GM10266 (cell line): ENCODE measurements around the gene CLHC1.
"Not testable (repeated sequence)": the region's sequence is repeated elsewhere in the genome, so short reads cannot be mapped to it uniquely, and the experiment has no call there.

Source experiments
- DNase-seq: peaks from one replicate; pipeline ENCODE4 v3.0.0; 2012; ENCODE audit errors: extremely low spot score
- TF ChIP-seq, protein P1 (sequence below): IDR thresholded peaks from 2 replicates; pipeline ENCODE4 v1.5.1; 2012; ENCODE audit warnings: mild to moderate bottlenecking, low read depth; ENCODE audit not compliant: control insufficient read depth, insufficient read depth; ENCODE audit errors: missing control alignments

The CLHC1 gene

DNA sequence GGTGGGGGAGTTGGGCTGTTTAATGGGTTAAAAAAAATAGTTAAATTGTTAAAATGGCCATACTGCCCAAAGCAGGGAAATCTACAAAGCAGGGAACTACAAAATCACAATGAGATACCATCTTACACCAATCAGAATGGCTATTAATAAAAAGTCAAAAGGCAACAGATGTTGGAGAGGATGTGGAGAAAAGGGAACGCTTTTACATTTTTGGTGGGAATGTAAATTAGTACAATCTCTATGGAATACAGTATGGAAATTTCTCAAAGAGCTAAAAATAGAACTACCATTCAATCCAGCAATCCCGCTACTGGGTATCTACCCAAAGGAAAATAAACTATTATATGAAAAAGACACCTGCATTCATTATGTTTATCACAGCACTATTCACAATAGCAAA, 27.1 kb downstream of the CLHC1 start:
- TF ChIP-seq, protein P1, sequence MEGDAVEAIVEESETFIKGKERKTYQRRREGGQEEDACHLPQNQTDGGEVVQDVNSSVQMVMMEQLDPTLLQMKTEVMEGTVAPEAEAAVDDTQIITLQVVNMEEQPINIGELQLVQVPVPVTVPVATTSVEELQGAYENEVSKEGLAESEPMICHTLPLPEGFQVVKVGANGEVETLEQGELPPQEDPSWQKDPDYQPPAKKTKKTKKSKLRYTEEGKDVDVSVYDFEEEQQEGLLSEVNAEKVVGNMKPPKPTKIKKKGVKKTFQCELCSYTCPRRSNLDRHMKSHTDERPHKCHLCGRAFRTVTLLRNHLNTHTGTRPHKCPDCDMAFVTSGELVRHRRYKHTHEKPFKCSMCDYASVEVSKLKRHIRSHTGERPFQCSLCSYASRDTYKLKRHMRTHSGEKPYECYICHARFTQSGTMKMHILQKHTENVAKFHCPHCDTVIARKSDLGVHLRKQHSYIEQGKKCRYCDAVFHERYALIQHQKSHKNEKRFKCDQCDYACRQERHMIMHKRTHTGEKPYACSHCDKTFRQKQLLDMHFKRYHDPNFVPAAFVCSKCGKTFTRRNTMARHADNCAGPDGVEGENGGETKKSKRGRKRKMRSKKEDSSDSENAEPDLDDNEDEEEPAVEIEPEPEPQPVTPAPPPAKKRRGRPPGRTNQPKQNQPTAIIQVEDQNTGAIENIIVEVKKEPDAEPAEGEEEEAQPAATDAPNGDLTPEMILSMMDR = no peak
- no peak for DNase-seq

DNA sequence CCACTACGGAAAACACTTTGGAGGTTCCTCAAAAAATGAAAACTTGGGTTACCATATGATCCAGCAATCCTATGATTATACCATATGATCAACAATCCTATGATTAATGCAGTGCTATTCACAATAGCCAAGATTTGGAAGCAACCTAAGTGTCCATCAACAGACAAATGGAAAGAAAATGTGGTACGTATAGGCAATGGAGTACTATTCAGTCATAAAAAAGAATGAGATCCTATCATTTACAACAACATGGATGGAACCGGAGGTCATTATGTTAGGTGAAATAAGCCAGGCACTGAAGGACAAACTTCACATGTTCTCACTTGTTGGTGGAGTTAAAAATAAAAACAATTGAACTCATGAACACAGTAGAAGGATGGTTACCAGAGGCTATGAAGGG, 27.6 kb downstream of the CLHC1 start:
- no peak for DNase-seq
- TF ChIP-seq, protein P1 = no peak

DNA sequence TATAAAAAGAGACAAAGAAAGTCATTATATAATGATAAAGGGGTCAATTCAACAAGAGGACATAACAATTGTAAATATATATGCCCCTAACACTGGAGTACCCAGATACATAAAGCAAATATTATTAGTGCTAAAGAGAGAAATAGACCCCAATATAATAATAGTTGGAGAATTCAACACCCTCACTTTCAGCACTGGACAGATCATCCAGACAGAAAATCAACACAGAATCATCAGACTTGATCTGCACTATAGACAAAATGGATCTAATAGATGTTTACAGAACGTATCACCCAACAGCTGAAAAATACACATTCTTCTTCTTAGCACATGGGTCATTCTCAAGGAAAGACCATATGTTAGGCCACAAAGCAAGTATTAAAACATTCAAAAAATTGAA, 31.7 kb downstream of the CLHC1 start:
- TF ChIP-seq, protein P1 = no peak

GRCh38 chr2:55196526-55196925, 35.6 kb downstream of the CLHC1 start:
- TF ChIP-seq, protein P1 = no peak
- DNase-seq = no peak

More for the DNA sequence above, 31.7 kb downstream of the CLHC1 start:
- DNase-seq = no peak

- not testable (repeated sequence) for DNase-seq
Observed at GRCh38 chr2:55191888-55192287, 40.2 kb downstream of the CLHC1 start.

- DNase-seq = not testable (repeated sequence)
Observed at GRCh38 chr2:55186837-55187236, 45.3 kb downstream of the CLHC1 start.

DNA sequence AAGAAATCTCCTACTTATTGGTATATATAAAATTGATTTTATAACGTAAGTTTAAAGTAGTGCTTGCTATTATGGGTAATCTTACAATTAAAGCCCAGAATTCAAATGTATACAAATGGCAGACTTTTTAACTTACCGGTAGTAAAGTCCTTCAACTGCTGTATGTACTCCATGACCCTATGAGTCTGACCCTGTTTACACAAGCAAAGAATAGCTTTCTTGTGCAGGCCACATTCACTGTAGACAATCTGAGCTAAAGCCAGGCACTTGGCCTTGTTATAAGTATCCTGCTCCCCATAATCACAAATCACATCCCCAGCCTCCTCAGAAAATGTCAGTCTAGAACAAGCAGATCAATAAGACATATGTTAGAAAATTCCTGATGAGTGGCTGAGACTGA, 51.7 kb downstream of the CLHC1 start:
- no peak for DNase-seq
- TF ChIP-seq, protein P1 = no peak

GRCh38 chr2:55176094-55176415, 56.0 kb downstream of the CLHC1 start:
- TF ChIP-seq, protein P1 = no peak
- no peak for DNase-seq
